ENCODE measurements around the gene ADGRL4.

ADGRL4 gene

GRCh38 chr1:79041666-79042065 is 35.1 kb upstream of the ADGRL4 start:
- DNase-seq (ENCODE audit: low read depth): no peak
- no peak for TF ChIP-seq CTCF (conservative IDR thresholded peaks at IDR 0.05; ENCODE audit: low read depth, low read length)

GRCh38 chr1:79040424-79041082 is 34.0 kb upstream of the ADGRL4 start:
- no peak for DNase-seq (ENCODE audit: low read depth)
- no peak overlapping the region for H3K4me3 ChIP-seq (ENCODE audit: low read length)
- no peak for TF ChIP-seq CTCF (conservative IDR thresholded peaks at IDR 0.05; ENCODE audit: low read depth, low read length)

More at GRCh38 chr1:79041666-79042065, 35.1 kb upstream of the ADGRL4 start:
- no peak overlapping the region for H3K4me3 ChIP-seq (ENCODE audit: low read length)

GRCh38 chr1:79037085-79037484 is 30.6 kb upstream of the ADGRL4 start:
- no peak for TF ChIP-seq CTCF (conservative IDR thresholded peaks at IDR 0.05; ENCODE audit: low read depth, low read length)
- DNase-seq (ENCODE audit: low read depth): no peak
- no peak overlapping the region for H3K4me3 ChIP-seq (ENCODE audit: low read length)

GRCh38 chr1:79012500-79012899 is 6.0 kb upstream of the ADGRL4 start:
- H3K4me3 ChIP-seq (ENCODE audit: low read length): no peak overlapping the region
- no peak for TF ChIP-seq CTCF (conservative IDR thresholded peaks at IDR 0.05; ENCODE audit: low read depth, low read length)
- DNase-seq (ENCODE audit: low read depth): no peak

- TF ChIP-seq CTCF (conservative IDR thresholded peaks at IDR 0.05; ENCODE audit: low read depth, low read length): no peak
- no peak for DNase-seq (ENCODE audit: low read depth)
Measured at GRCh38 chr1:79010589-79010988, 4.1 kb upstream of the ADGRL4 start.

GRCh38 chr1:79005945-79006344 is 585 bp downstream of the ADGRL4 start:
- H3K4me3 ChIP-seq (ENCODE audit: low read length): peak overlapping the region; percentile 56
- DNase-seq (ENCODE audit: low read depth): no peak

More at GRCh38 chr1:79010589-79010988, 4.1 kb upstream of the ADGRL4 start:
- H3K4me3 ChIP-seq (ENCODE audit: low read length): no peak overlapping the region

More at GRCh38 chr1:79005945-79006344, 585 bp downstream of the ADGRL4 start:
- TF ChIP-seq CTCF (conservative IDR thresholded peaks at IDR 0.05; ENCODE audit: low read depth, low read length): no peak
